Muscle layer of duodenum (tissue), 2 donors: Measurements from ENCODE around the gene EMC6.
"Not testable (repeated sequence)": the region's sequence is repeated elsewhere in the genome, so short reads cannot be mapped to it uniquely, and the experiment has no call there.

ENCODE experiments used
- H3K27ac ChIP-seq: one replicate; pipeline ENCODE4 v1.7.0; 2013; ENCODE audit warnings: mild to moderate bottlenecking, low read length
- H3K27me3 ChIP-seq: one replicate; pipeline ENCODE4 v1.7.0; 2013; ENCODE audit warnings: low read depth, mild to moderate bottlenecking, control low read depth, low read length
- H3K36me3 ChIP-seq, 2 donors: one replicate each; pipeline ENCODE4 v1.7.0; 2013; ENCODE audit warnings: low read length in 2 of 2, control low read depth in 1 of 2, mild to moderate bottlenecking in 1 of 2; ENCODE audit not compliant: insufficient read depth in 2 of 2, control insufficient read depth in 1 of 2
- H3K4me1 ChIP-seq, 2 donors: one replicate each; pipeline ENCODE4 v1.7.0; 2013; ENCODE audit warnings: low read length in 2 of 2, mild to moderate bottlenecking in 2 of 2, control low read depth in 1 of 2, moderate library complexity in 1 of 2; ENCODE audit not compliant: insufficient read depth in 2 of 2, control insufficient read depth in 1 of 2
- H3K4me3 ChIP-seq, 2 donors: one replicate each; pipeline ENCODE4 v1.7.0; 2013; ENCODE audit warnings: low read length in 2 of 2, low read depth in 1 of 2, mild to moderate bottlenecking in 1 of 2
- H3K9me3 ChIP-seq, 2 donors: one replicate each; pipeline ENCODE4 v1.7.0; 2013; ENCODE audit warnings: low read length in 2 of 2, control low read depth in 1 of 2, mild to moderate bottlenecking in 1 of 2; ENCODE audit not compliant: control insufficient read depth in 1 of 2
- donor health status: healthy.

The EMC6 gene

GRCh38 chr17:3695723-3696411, 27.3 kb downstream of the EMC6 start, which contains the start of gene P2RX5:
Gene P2RX5, minus strand, starts transcription at chr17:3696155. Its CDS starts 150 bp downstream, at chr17:3696005.
- Histone ChIP-seq H3K4me1 (peaks cover 0 to 14% of the 10 kb centered on the region in 2 donors), H3K4me3 (peak within 1 kb of the TSS; percentile 21 to 66), H3K27me3 (peaks cover 16% of the 10 kb centered on the region), H3K36me3 (no peaks in the 10 kb centered on the region), H3K27ac (no peak within 1 kb of the TSS), H3K9me3 (peaks cover 0 to 12% of the 10 kb centered on the region in 2 donors)

- H3K4me3 ChIP-seq, result no peak overlapping the region
- H3K4me1 ChIP-seq, result peaks cover 0 to 14% of the 10 kb centered on the region in 2 donors
- peaks cover 0 to 12% of the 10 kb centered on the region in 2 donors for H3K9me3 ChIP-seq
- no peaks in the 10 kb centered on the region for H3K36me3 ChIP-seq
- H3K27me3 ChIP-seq, result peaks cover 16% of the 10 kb centered on the region
- no peak overlapping the region for H3K27ac ChIP-seq
Measured at GRCh38 chr17:3697103-3697476, 28.5 kb downstream of the EMC6 start.

DNA sequence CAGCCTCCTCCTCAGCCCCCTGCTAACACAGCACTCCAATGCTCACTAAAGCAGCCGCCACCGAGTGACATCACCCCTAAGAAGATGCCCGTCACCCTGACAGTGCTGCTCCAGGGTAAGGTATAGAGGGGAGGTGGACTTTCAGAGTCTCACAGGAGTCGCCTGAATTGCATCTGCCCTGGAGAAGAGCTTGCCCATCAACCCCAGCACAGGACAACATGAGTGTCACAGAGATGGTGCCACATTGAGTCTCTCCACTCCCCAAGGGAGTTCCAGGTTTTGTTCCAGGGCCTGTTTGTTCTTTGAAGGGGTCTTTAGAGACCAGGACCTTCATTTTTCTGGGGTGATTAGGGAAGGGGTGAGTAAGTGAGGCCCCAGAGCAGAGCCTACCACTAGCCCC, 29.5 kb downstream of the EMC6 start:
- no peaks in the 10 kb centered on the region for H3K36me3 ChIP-seq
- peaks cover 0 to 14% of the 10 kb centered on the region in 2 donors for H3K4me1 ChIP-seq
- H3K9me3 ChIP-seq, result peaks cover 0 to 12% of the 10 kb centered on the region in 2 donors
- H3K4me3 ChIP-seq, result no peak overlapping the region
- peaks cover 16% of the 10 kb centered on the region for H3K27me3 ChIP-seq
- H3K27ac ChIP-seq, result no peak overlapping the region

DNA sequence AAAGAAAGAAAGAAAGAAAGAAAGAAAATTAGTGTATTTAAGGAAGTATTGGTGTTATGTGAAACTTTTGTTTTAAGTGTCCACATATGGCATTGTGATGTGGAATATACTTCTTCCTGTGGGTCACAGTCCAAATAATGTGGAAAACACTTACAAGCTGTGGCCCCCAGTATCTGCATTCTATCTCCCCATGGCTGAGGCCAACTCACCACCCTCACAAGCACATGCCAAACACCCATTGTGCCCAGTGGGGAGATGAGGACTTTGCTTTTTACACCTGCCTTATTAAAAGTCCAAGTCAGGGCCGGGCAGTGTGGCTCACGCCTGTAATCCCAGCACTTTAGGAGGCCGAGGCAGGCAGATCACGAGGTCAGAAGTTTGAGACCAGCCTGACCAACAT, 31.3 kb downstream of the EMC6 start:
- Histone ChIP-seq H3K36me3 (no peaks in the 10 kb centered on the region), H3K27ac (no peak overlapping the region), H3K4me1 (peaks cover 0 to 10% of the 10 kb centered on the region in 2 donors), H3K4me3 (no peak overlapping the region), H3K9me3 (peaks cover 0 to 12% of the 10 kb centered on the region in 2 donors), H3K27me3 (peaks cover 12% of the 10 kb centered on the region)

DNA sequence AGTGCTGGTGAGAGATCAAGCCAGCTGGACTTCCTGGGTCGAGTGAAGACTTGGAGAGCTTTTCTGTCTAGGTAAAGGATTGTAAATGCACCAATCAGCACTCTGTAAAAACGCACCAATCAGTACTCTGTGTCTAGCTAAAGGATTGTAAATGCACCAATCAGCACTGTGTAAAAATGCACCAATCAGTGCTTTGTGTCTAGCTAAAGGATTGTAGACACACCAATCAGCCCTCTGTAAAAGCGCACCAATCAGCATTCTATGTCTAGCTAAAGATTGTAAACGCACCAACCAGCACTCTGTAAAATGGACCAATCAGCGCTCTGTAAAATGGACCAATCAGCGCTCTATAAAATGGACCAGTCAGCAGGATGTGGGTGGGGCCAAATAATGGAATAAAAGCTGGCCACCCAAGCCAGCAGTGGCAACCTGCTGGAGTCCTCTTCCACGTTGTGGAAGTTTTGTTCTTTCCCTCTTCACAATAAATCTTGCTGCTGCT, 33.5 kb downstream of the EMC6 start:
- not testable (repeated sequence) for H3K27ac ChIP-seq, H3K27me3 ChIP-seq, H3K4me3 ChIP-seq, H3K4me1 ChIP-seq, H3K36me3 ChIP-seq
- H3K9me3 ChIP-seq, result peaks cover 0 to 12% of the 10 kb centered on the region in 2 donors

- Histone ChIP-seq H3K4me3 (no peak overlapping the region), H3K36me3 (no peaks in the 10 kb centered on the region), H3K27ac (no peak overlapping the region), H3K9me3 (no peaks in the 10 kb centered on the region), H3K27me3 (no peaks in the 10 kb centered on the region), H3K4me1 (no peaks in the 10 kb centered on the region)
Measured at GRCh38 chr17:3704931-3705717, 36.5 kb downstream of the EMC6 start.

DNA sequence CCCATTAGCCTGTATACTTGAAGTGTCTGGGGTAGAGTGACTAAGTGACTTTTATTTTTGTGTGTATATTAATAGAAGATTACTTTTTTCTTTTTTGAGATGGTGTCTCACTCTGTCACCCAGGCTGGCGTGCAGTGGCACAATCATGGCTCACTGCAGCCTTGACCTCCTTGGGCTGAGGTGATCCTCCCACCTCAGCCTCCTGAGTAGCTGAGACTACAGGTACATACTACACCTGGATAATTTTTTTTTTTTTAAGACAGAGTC, 37.0 kb downstream of the EMC6 start:
- H3K9me3 ChIP-seq, H3K4me3 ChIP-seq, H3K36me3 ChIP-seq, H3K4me1 ChIP-seq, H3K27ac ChIP-seq, H3K27me3 ChIP-seq: not testable (repeated sequence)

DNA sequence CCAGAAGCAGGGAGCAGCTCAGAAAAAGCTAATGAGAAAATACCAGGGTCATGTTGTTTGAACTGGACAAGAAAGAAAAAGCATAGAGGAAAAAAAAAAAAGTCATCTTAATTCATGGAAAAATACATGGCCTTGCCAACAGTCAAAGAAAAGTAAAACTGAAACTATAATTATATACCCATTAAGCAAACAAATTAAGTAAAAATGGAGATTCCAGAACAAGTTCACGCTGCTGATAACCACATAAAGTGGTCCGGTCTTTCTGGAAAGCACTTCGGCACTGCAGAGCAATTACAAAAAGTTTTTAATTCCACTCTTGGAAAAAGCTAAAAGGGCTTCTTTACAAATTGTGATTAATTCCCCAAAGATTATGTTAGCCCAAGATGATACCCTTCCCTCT, 39.8 kb downstream of the EMC6 start:
- peaks cover 5 to 11% of the 10 kb centered on the region in 2 donors for H3K36me3 ChIP-seq
- H3K27ac ChIP-seq, result no peak overlapping the region
- no peaks in the 10 kb centered on the region for H3K27me3 ChIP-seq
- no peak overlapping the region for H3K4me3 ChIP-seq
- no peaks in the 10 kb centered on the region for H3K4me1 ChIP-seq
- no peaks in the 10 kb centered on the region for H3K9me3 ChIP-seq

DNA sequence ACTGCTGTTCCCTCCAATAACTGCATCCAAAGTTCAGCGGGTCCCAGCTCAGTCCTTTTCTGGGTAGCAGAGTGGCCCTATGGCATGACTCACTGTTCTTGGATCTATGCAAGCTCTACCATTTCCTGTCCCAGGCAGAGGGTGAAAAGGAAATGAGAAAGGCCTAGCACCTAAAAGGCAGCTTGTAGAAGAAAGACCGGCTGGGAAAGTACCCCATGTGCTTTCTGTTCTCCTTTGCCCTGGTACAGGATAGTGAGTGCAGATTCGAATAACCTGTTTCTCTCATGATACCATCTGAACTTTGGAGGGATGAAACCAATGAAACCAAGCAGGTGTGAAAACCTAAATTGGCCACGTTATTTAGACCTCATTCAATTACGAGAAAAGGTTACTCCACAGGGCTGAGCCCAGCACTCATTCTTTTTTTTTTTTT, 42.4 kb downstream of the EMC6 start:
- Histone ChIP-seq H3K9me3 (no peaks in the 10 kb centered on the region), H3K27ac (no peak overlapping the region), H3K4me3 (no peak overlapping the region), H3K4me1 (no peaks in the 10 kb centered on the region), H3K27me3 (no peaks in the 10 kb centered on the region), H3K36me3 (peaks cover 17 to 28% of the 10 kb centered on the region in 2 donors)

DNA sequence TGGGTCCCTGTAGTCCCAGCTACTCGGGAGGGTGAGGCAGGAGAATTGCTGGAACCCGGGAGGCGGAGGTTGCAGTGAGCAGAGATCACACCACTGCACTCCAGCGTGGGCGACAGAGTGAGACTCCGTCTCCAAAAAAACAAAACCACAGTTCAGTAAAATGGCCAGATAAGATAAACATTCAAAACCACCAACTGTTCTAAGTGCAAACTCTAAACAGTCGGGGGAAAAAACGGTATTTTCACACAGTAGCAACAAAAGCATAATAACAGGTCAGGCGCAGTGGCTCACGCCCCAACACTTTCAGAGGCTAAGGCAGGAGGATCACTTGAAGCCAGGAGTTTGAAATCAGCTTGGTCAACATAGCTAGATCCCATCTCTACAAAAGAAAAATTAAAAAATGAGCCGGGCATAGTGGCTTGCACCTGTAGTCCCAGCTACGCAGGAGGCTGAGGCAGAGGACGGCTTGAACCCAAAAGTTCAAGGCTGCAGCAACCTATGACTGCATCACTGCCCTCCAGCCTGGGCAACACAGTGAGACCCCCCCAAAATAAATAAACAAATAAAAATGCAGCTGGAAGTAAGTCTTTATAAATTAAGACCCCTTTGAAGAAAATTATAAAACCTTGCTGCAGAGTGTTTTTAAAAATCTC, 44.3 kb downstream of the EMC6 start:
- Histone ChIP-seq H3K9me3 (no peaks in the 10 kb centered on the region), H3K36me3 (peaks cover 34 to 47% of the 10 kb centered on the region in 2 donors), H3K27me3 (no peaks in the 10 kb centered on the region), H3K27ac (no peak overlapping the region), H3K4me1 (no peaks in the 10 kb centered on the region), H3K4me3 (no peak overlapping the region)

- H3K36me3 ChIP-seq, result peaks cover 40 to 59% of the 10 kb centered on the region in 2 donors
- no peaks in the 10 kb centered on the region for H3K9me3 ChIP-seq
- no peak overlapping the region for H3K4me3 ChIP-seq
- H3K27ac ChIP-seq, result no peak overlapping the region
- H3K27me3 ChIP-seq, result no peaks in the 10 kb centered on the region
- H3K4me1 ChIP-seq, result peaks cover 4 to 5% of the 10 kb centered on the region in 2 donors
Measured at GRCh38 chr17:3715296-3715695, 46.7 kb downstream of the EMC6 start.
